ENCODE results near the gene CDK14. TPM values are rescaled to one million over a fixed set of nuclear protein-coding genes. Genes with fewer than 3 reads are reported as not detected.

The CDK14 gene
- total RNA-seq, 1 experiment from 2014 or later: 6.5 TPM

- DNase-seq (ENCODE audit: low read depth): no peak
These were observed 492.6 kb downstream of the CDK14 start for GRCh38 chr7:91088691-91089090.

- DNase-seq (ENCODE audit: low read depth): peak; percentile 42
These were observed 493.4 kb downstream of the CDK14 start for GRCh38 chr7:91089382-91089963.

GRCh38 chr7:91090684-91091083 lies 494.6 kb downstream of the CDK14 start:
- DNase-seq (ENCODE audit: low read depth): no peak

GRCh38 chr7:91091631-91092030 lies 495.5 kb downstream of the CDK14 start:
- DNase-seq (ENCODE audit: low read depth): no peak

- DNase-seq (ENCODE audit: low read depth): no peak
These were observed 497.1 kb downstream of the CDK14 start for GRCh38 chr7:91093181-91093580.

GRCh38 chr7:91098566-91098965 lies 502.4 kb downstream of the CDK14 start:
- DNase-seq (ENCODE audit: low read depth): peak; percentile 6

GRCh38 chr7:91103363-91103762 lies 507.2 kb downstream of the CDK14 start:
- DNase-seq (ENCODE audit: low read depth): no peak

- no peak for DNase-seq (ENCODE audit: low read depth)
These were observed 511.3 kb downstream of the CDK14 start for GRCh38 chr7:91107460-91107859.

- no peak for DNase-seq (ENCODE audit: low read depth)
These were observed 513.1 kb downstream of the CDK14 start for GRCh38 chr7:91109200-91109599.

- DNase-seq (ENCODE audit: low read depth): no peak
These were observed 516.8 kb downstream of the CDK14 start for GRCh38 chr7:91112902-91113341.

- no peak for DNase-seq (ENCODE audit: low read depth)
These were observed 518.1 kb downstream of the CDK14 start for GRCh38 chr7:91114232-91114631.

- DNase-seq (ENCODE audit: low read depth): no peak
These were observed 530.6 kb downstream of the CDK14 start for GRCh38 chr7:91126762-91127161.

- no peak for DNase-seq (ENCODE audit: low read depth)
These were observed 531.2 kb downstream of the CDK14 start for GRCh38 chr7:91127325-91127724.

- no peak for DNase-seq (ENCODE audit: low read depth)
These were observed 531.8 kb downstream of the CDK14 start for GRCh38 chr7:91127959-91128358.

GRCh38 chr7:91128683-91129348 lies 532.7 kb downstream of the CDK14 start:
- DNase-seq (ENCODE audit: low read depth): no peak

- DNase-seq (ENCODE audit: low read depth): no peak
These were observed 539.2 kb downstream of the CDK14 start for GRCh38 chr7:91135300-91135699.

GRCh38 chr7:91135703-91136430 lies 539.7 kb downstream of the CDK14 start:
- no peak for DNase-seq (ENCODE audit: low read depth)

- no peak for DNase-seq (ENCODE audit: low read depth)
These were observed 541.1 kb downstream of the CDK14 start for GRCh38 chr7:91137153-91137787.

GRCh38 chr7:91137788-91138368 lies 541.8 kb downstream of the CDK14 start:
- DNase-seq (ENCODE audit: low read depth): no peak

GRCh38 chr7:91140286-91140685 lies 544.2 kb downstream of the CDK14 start:
- DNase-seq (ENCODE audit: low read depth): no peak

GRCh38 chr7:91140982-91141381 lies 544.9 kb downstream of the CDK14 start:
- DNase-seq (ENCODE audit: low read depth): no peak

GRCh38 chr7:91142743-91143142 lies 546.6 kb downstream of the CDK14 start:
- DNase-seq (ENCODE audit: low read depth): no peak

Data from M059J (cell line).